Caco-2 (cell line): Measurements from ENCODE around the gene PPARG. TPM values are rescaled to one million over a fixed set of nuclear protein-coding genes. Genes with fewer than 3 reads are reported as not detected.
A peak's percentile ranks its signal among the peaks of the same experiment; 100 is the strongest.

Experiments used
- BruUV-seq: library from RNA; stranded (reverse); fragments of 400-500 nt; replicated peaks from 2 replicates; lab custom pipeline; 2021; lab: Mats Ljungman, UMichigan
- CTCF ChIA-PET: fragments of 300-600 bp; sonication (Branson Sonifier 250); formaldehyde crosslinking; loops from one replicate; lab custom pipeline; 2022; ENCODE audit warnings: antibody characterized with exemption; lab: Charles Lee
- POLR2A ChIA-PET: fragments of 300-600 bp; sonication (Branson Sonifier 250); formaldehyde crosslinking; loops from one replicate; lab custom pipeline; 2022; ENCODE audit warnings: antibody characterized with exemption; lab: Charles Lee
- DNase-seq, 2 experiments: peaks; one replicate each; pipeline versions ENCODE4 v3.0.0 to v3.0.0-alpha.2; 2020 to 2022
- H3K27me3 ChIP-seq: replicated peaks from 2 replicates; pipeline ENCODE4 v1.6.0; 2011; ENCODE audit warnings: low read length; ENCODE audit not compliant: control insufficient read depth, insufficient read depth
- H3K36me3 ChIP-seq: 2 replicates; pipeline ENCODE4 v1.5.1; 2011; ENCODE audit warnings: low read length; ENCODE audit not compliant: control insufficient read depth, insufficient read depth
- H3K4me1 ChIP-seq: fragments of 250-450 bp; sonication (Bioruptor Pico); 2 replicates; pipeline ENCODE4 v1.5.1; 2020; ENCODE audit warnings: mild to moderate bottlenecking
- H3K4me3 ChIP-seq: 2 replicates; pipeline ENCODE4 v1.5.1; 2011; ENCODE audit warnings: low read depth, mild to moderate bottlenecking, control low read depth, low read length
- H3K9me3 ChIP-seq: fragments of 250-450 bp; sonication (Bioruptor Pico); 2 replicates; pipeline ENCODE4 v1.5.1; 2020; ENCODE audit warnings: mild to moderate bottlenecking, moderate library complexity
- H3K27ac Mint-ChIP-seq: one replicate; pipeline ENCODE4 v1.8.0; 2022; ENCODE audit warnings: mixed read lengths; ENCODE audit not compliant: unreplicated experiment
- H3K27me3 Mint-ChIP-seq: one replicate; pipeline ENCODE4 v1.8.0; 2022; ENCODE audit warnings: mixed read lengths; ENCODE audit not compliant: insufficient read depth, unreplicated experiment
- H3K36me3 Mint-ChIP-seq: one replicate; pipeline ENCODE4 v1.8.0; 2022; ENCODE audit warnings: mild to moderate bottlenecking, mixed read lengths; ENCODE audit not compliant: insufficient read depth, unreplicated experiment
- H3K4me1 Mint-ChIP-seq: one replicate; pipeline ENCODE4 v1.8.0; 2022; ENCODE audit warnings: low read depth, mixed read lengths; ENCODE audit not compliant: unreplicated experiment
- H3K4me3 Mint-ChIP-seq: one replicate; pipeline ENCODE4 v1.8.0; 2022; ENCODE audit warnings: mild to moderate bottlenecking, moderate library complexity, mixed read lengths; ENCODE audit not compliant: unreplicated experiment
- H3K9me3 Mint-ChIP-seq: one replicate; pipeline ENCODE4 v1.8.0; 2022; ENCODE audit warnings: mixed read lengths; ENCODE audit not compliant: unreplicated experiment
- intact Hi-C: fragments of 100-400 bp; cut with micrococcal nuclease; formaldehyde crosslinking; loops from one replicate; pipeline ENCODE4 v1.10.0; 2022; ENCODE audit not compliant: unreplicated experiment
- total RNA-seq: library from RNA; stranded (reverse); gene quantifications from 2 replicates; pipeline ENCODE4 v1.2.3, GENCODE V29; 2022
- TF ChIP-seq, protein P1 (sequence below), 2 experiments: fragments of 200-600 bp in 1 of 2; IDR thresholded peaks; 1 replicate in 1 of 2; 2 replicates in 1 of 2; pipeline versions ENCODE4 v1.5.1 to v1.8.0; 2011 to 2022; ENCODE audit warnings: antibody characterized with exemption in 1 of 2, control low read depth in 1 of 2, inconsistent platforms in 1 of 2, low read depth in 1 of 2, low read length in 1 of 2, mild to moderate bottlenecking in 1 of 2, moderate library complexity in 1 of 2; ENCODE audit not compliant: insufficient read depth in 1 of 2, severe bottlenecking in 1 of 2, unreplicated experiment in 1 of 2

Gene PPARG
- total RNA-seq, 1 experiment from 2014 or later = 15.6 TPM

GRCh38 chr3:12303534-12303933 lies 14.7 kb downstream of the PPARG start:
- Mint-ChIP-seq H3K4me3 (no peak overlapping the region), H3K27ac (no peak overlapping the region), H3K4me1 (peaks cover 19% of the 10 kb centered on the region), H3K9me3 (peaks cover 17% of the 10 kb centered on the region), H3K36me3 (no peaks in the 10 kb centered on the region), H3K27me3 (no peaks in the 10 kb centered on the region)
- intact Hi-C loops = no loop called here
- Histone ChIP-seq H3K4me3 (no peak overlapping the region), H3K27me3 (no peaks in the 10 kb centered on the region), H3K4me1 (0 out of 2 replicates have a peak, but pooled peaks cover 3% of the 10 kb centered on the region), H3K9me3 (no peaks in the 10 kb centered on the region), H3K36me3 (no peaks in the 10 kb centered on the region)
- TF ChIP-seq, protein P1, sequence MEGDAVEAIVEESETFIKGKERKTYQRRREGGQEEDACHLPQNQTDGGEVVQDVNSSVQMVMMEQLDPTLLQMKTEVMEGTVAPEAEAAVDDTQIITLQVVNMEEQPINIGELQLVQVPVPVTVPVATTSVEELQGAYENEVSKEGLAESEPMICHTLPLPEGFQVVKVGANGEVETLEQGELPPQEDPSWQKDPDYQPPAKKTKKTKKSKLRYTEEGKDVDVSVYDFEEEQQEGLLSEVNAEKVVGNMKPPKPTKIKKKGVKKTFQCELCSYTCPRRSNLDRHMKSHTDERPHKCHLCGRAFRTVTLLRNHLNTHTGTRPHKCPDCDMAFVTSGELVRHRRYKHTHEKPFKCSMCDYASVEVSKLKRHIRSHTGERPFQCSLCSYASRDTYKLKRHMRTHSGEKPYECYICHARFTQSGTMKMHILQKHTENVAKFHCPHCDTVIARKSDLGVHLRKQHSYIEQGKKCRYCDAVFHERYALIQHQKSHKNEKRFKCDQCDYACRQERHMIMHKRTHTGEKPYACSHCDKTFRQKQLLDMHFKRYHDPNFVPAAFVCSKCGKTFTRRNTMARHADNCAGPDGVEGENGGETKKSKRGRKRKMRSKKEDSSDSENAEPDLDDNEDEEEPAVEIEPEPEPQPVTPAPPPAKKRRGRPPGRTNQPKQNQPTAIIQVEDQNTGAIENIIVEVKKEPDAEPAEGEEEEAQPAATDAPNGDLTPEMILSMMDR (IDR thresholded peaks at IDR 0.05; ENCODE audit: insufficient read depth in 1 of 2, low read depth in 1 of 2, low read length in 1 of 2, severe bottlenecking in 1 of 2, unreplicated experiment in 1 of 2) = no peak
- DNase-seq = no peak
- POLR2A ChIA-PET = no interaction called here
- CTCF ChIA-PET = no interaction called here
- BruUV-seq = no TSS peak

GRCh38 chr3:12303993-12304392 lies 15.1 kb downstream of the PPARG start:
- 0 out of 2 replicates have a peak, but pooled peaks cover 3% of the 10 kb centered on the region for H3K4me1 ChIP-seq
- peaks cover 19% of the 10 kb centered on the region for H3K9me3 Mint-ChIP-seq
- H3K4me1 Mint-ChIP-seq = peaks cover 22% of the 10 kb centered on the region
- H3K4me3 ChIP-seq = no peak overlapping the region
- ChIA-PET POLR2A (no interaction called here), CTCF (no interaction called here)
- intact Hi-C loops = no loop called here
- DNase-seq = no peak
- H3K36me3 ChIP-seq = no peaks in the 10 kb centered on the region
- no peaks in the 10 kb centered on the region for H3K36me3 Mint-ChIP-seq
- BruUV-seq = no TSS peak
- no peak overlapping the region for H3K27ac Mint-ChIP-seq
- H3K4me3 Mint-ChIP-seq = no peak overlapping the region
- H3K27me3 Mint-ChIP-seq = no peaks in the 10 kb centered on the region
- no peaks in the 10 kb centered on the region for H3K9me3 ChIP-seq
- H3K27me3 ChIP-seq = no peaks in the 10 kb centered on the region
- TF ChIP-seq, protein P1 (IDR thresholded peaks at IDR 0.05; ENCODE audit: insufficient read depth in 1 of 2, low read depth in 1 of 2, low read length in 1 of 2, severe bottlenecking in 1 of 2, unreplicated experiment in 1 of 2) = no peak

GRCh38 chr3:12307136-12307535 lies 18.3 kb downstream of the PPARG start:
- ChIA-PET POLR2A (no interaction called here), CTCF (no interaction called here)
- TF ChIP-seq, protein P1 (IDR thresholded peaks at IDR 0.05; ENCODE audit: insufficient read depth in 1 of 2, low read depth in 1 of 2, low read length in 1 of 2, severe bottlenecking in 1 of 2, unreplicated experiment in 1 of 2) = no peak
- Histone ChIP-seq H3K36me3 (no peaks in the 10 kb centered on the region), H3K9me3 (no peaks in the 10 kb centered on the region), H3K27me3 (no peaks in the 10 kb centered on the region), H3K4me1 (0 out of 2 replicates have a peak, but pooled peaks cover 3% of the 10 kb centered on the region), H3K4me3 (no peak overlapping the region)
- Mint-ChIP-seq H3K4me1 (peaks cover 22% of the 10 kb centered on the region), H3K27me3 (no peaks in the 10 kb centered on the region), H3K27ac (peak overlapping the region; percentile 15), H3K4me3 (no peak overlapping the region), H3K9me3 (peaks cover 19% of the 10 kb centered on the region), H3K36me3 (no peaks in the 10 kb centered on the region)
- no TSS peak for BruUV-seq
- DNase-seq = no peak
- intact Hi-C loops = no loop called here
